Activated T-helper 1 cell treated with anti-CD3 and anti-CD28 coated beads, Interleukin-12 subunit alpha, Interleukin-12 subunit beta, Interleukin-2, Interleukin-4 antibody, amounts not matched to agents 30 ng/mL and 10 ng/mL and 1 ng/mL, durations not matched to agents 14 hours and 24 hours and 36 hours (primary cell): ENCODE data around the gene TSHZ2. TPM values are rescaled to one million over a fixed set of nuclear protein-coding genes. Genes with fewer than 3 reads are reported as not detected.

Source experiments
- DNase-seq: peaks from one replicate; pipeline ENCODE4 v3.0.0; 2021; ENCODE audit warnings: low spot score
- H3K27ac Mint-ChIP-seq: one replicate; pipeline ENCODE4 v1.8.0; 2021; ENCODE audit warnings: mild to moderate bottlenecking, mixed read lengths
- H3K27me3 Mint-ChIP-seq: one replicate; pipeline ENCODE4 v1.8.0; 2022; ENCODE audit warnings: mild to moderate bottlenecking, moderate library complexity, mixed read lengths; ENCODE audit not compliant: insufficient read depth
- H3K36me3 Mint-ChIP-seq: one replicate; pipeline ENCODE4 v1.8.0; 2021; ENCODE audit warnings: low read depth, mixed read lengths
- H3K4me1 Mint-ChIP-seq: one replicate; pipeline ENCODE4 v1.8.0; 2021; ENCODE audit warnings: low read depth, mixed read lengths
- H3K4me3 Mint-ChIP-seq: one replicate; pipeline ENCODE4 v1.8.0; 2021; ENCODE audit warnings: mild to moderate bottlenecking, moderate library complexity, mixed read lengths
- H3K9me3 Mint-ChIP-seq: one replicate; pipeline ENCODE4 v1.8.0; 2021; ENCODE audit warnings: mixed read lengths
- intact Hi-C: fragments of 100-400 bp; cut with micrococcal nuclease; formaldehyde crosslinking; loops from one replicate; pipeline ENCODE4 v1.15.1; 2024
- total RNA-seq: library from RNA; stranded (reverse); gene quantifications from 2 replicates; pipeline ENCODE4 v1.2.3, GENCODE V29; 2022

The TSHZ2 gene
- total RNA-seq, 1 donor from 2014 or later: 26.0 TPM

GRCh38 chr20:53045941-53046340 is 73.8 kb downstream of the TSHZ2 start:
- Mint-ChIP-seq H3K4me3 (no peak overlapping the region), H3K4me1 (peaks cover 17% of the 10 kb centered on the region), H3K9me3 (peaks cover 12% of the 10 kb centered on the region), H3K27me3 (no peaks in the 10 kb centered on the region), H3K27ac (no peak overlapping the region), H3K36me3 (peaks cover 24% of the 10 kb centered on the region)
- intact Hi-C loops: no loop called here
- DNase-seq: no peak

GRCh38 chr20:53047203-53047602 is 75.0 kb downstream of the TSHZ2 start:
- no peak overlapping the region for H3K27ac Mint-ChIP-seq
- intact Hi-C loops: no loop called here
- no peak for DNase-seq
- H3K9me3 Mint-ChIP-seq: peaks cover 12% of the 10 kb centered on the region
- peaks cover 27% of the 10 kb centered on the region for H3K36me3 Mint-ChIP-seq
- H3K27me3 Mint-ChIP-seq: no peaks in the 10 kb centered on the region
- H3K4me3 Mint-ChIP-seq: no peak overlapping the region
- peaks cover 7% of the 10 kb centered on the region for H3K4me1 Mint-ChIP-seq

- no peak for DNase-seq
- intact Hi-C loops: no loop called here
- Mint-ChIP-seq H3K9me3 (peaks cover 12% of the 10 kb centered on the region), H3K27me3 (no peaks in the 10 kb centered on the region), H3K27ac (no peak overlapping the region), H3K4me3 (no peak overlapping the region), H3K36me3 (peaks cover 31% of the 10 kb centered on the region), H3K4me1 (peaks cover 7% of the 10 kb centered on the region)
Observed at GRCh38 chr20:53048387-53048786, 76.2 kb downstream of the TSHZ2 start.

GRCh38 chr20:53050338-53050737 is 78.2 kb downstream of the TSHZ2 start:
- DNase-seq: no peak
- intact Hi-C loops: no loop called here
- no peak overlapping the region for H3K4me3 Mint-ChIP-seq
- peaks cover 12% of the 10 kb centered on the region for H3K9me3 Mint-ChIP-seq
- no peaks in the 10 kb centered on the region for H3K27me3 Mint-ChIP-seq
- H3K4me1 Mint-ChIP-seq: peaks cover 11% of the 10 kb centered on the region
- peaks cover 35% of the 10 kb centered on the region for H3K36me3 Mint-ChIP-seq
- peak overlapping the region; percentile 8 for H3K27ac Mint-ChIP-seq

GRCh38 chr20:53052380-53052779 is 80.2 kb downstream of the TSHZ2 start:
- DNase-seq: no peak
- peaks cover 41% of the 10 kb centered on the region for H3K36me3 Mint-ChIP-seq
- intact Hi-C loops: no loop called here
- peaks cover 18% of the 10 kb centered on the region for H3K4me1 Mint-ChIP-seq
- H3K4me3 Mint-ChIP-seq: no peak overlapping the region
- H3K27ac Mint-ChIP-seq: no peak overlapping the region
- H3K9me3 Mint-ChIP-seq: peaks cover 16% of the 10 kb centered on the region
- H3K27me3 Mint-ChIP-seq: no peaks in the 10 kb centered on the region

GRCh38 chr20:53053595-53053994 is 81.4 kb downstream of the TSHZ2 start:
- intact Hi-C loops: no loop called here
- DNase-seq: no peak
- Mint-ChIP-seq H3K27ac (no peak overlapping the region), H3K9me3 (peaks cover 13% of the 10 kb centered on the region), H3K27me3 (no peaks in the 10 kb centered on the region), H3K4me3 (no peak overlapping the region), H3K36me3 (peaks cover 31% of the 10 kb centered on the region), H3K4me1 (peaks cover 18% of the 10 kb centered on the region)

GRCh38 chr20:53055367-53056067 is 83.4 kb downstream of the TSHZ2 start:
- peaks cover 16% of the 10 kb centered on the region for H3K4me1 Mint-ChIP-seq
- no peaks in the 10 kb centered on the region for H3K27me3 Mint-ChIP-seq
- peaks cover 4% of the 10 kb centered on the region for H3K9me3 Mint-ChIP-seq
- no peak for DNase-seq
- H3K27ac Mint-ChIP-seq: no peak overlapping the region
- intact Hi-C loops: no loop called here
- H3K4me3 Mint-ChIP-seq: no peak overlapping the region
- H3K36me3 Mint-ChIP-seq: peaks cover 30% of the 10 kb centered on the region

- no peaks in the 10 kb centered on the region for H3K27me3 Mint-ChIP-seq
- no peak for DNase-seq
- H3K4me1 Mint-ChIP-seq: peaks cover 35% of the 10 kb centered on the region
- H3K9me3 Mint-ChIP-seq: peaks cover 4% of the 10 kb centered on the region
- intact Hi-C loops: no loop called here
- peaks cover 25% of the 10 kb centered on the region for H3K36me3 Mint-ChIP-seq
- H3K4me3 Mint-ChIP-seq: no peak overlapping the region
- no peak overlapping the region for H3K27ac Mint-ChIP-seq
Observed at GRCh38 chr20:53057579-53057978, 85.4 kb downstream of the TSHZ2 start.

- intact Hi-C loops: no loop called here
- Mint-ChIP-seq H3K4me1 (peaks cover 42% of the 10 kb centered on the region), H3K36me3 (peaks cover 19% of the 10 kb centered on the region), H3K4me3 (no peak overlapping the region), H3K9me3 (peaks cover 4% of the 10 kb centered on the region), H3K27me3 (no peaks in the 10 kb centered on the region), H3K27ac (no peak overlapping the region)
- no peak for DNase-seq
Observed at GRCh38 chr20:53059848-53060247, 87.7 kb downstream of the TSHZ2 start.

- H3K4me3 Mint-ChIP-seq: peak overlapping the region; percentile 37
Observed at GRCh38 chr20:53061192-53062108, 89.3 kb downstream of the TSHZ2 start.

GRCh38 chr20:53064935-53065334 is 92.8 kb downstream of the TSHZ2 start:
- DNase-seq: no peak
- Mint-ChIP-seq H3K9me3 (peaks cover 15% of the 10 kb centered on the region), H3K4me1 (peaks cover 44% of the 10 kb centered on the region), H3K27me3 (peaks cover 2% of the 10 kb centered on the region), H3K36me3 (peaks cover 25% of the 10 kb centered on the region), H3K27ac (no peak overlapping the region), H3K4me3 (no peak overlapping the region)
- intact Hi-C loops: no loop called here

More at GRCh38 chr20:53061192-53062108, 89.3 kb downstream of the TSHZ2 start:
- Mint-ChIP-seq H3K36me3 (peaks cover 15% of the 10 kb centered on the region), H3K27me3 (peaks cover 2% of the 10 kb centered on the region), H3K27ac (peak overlapping the region; percentile 75), H3K9me3 (peaks cover 3% of the 10 kb centered on the region), H3K4me1 (peaks cover 37% of the 10 kb centered on the region)
- intact Hi-C loops: no loop called here
- no peak for DNase-seq

- Mint-ChIP-seq H3K4me1 (peaks cover 49% of the 10 kb centered on the region), H3K4me3 (no peak overlapping the region), H3K9me3 (peaks cover 15% of the 10 kb centered on the region), H3K36me3 (peaks cover 20% of the 10 kb centered on the region), H3K27ac (peak overlapping the region; percentile 75), H3K27me3 (peaks cover 2% of the 10 kb centered on the region)
- no peak for DNase-seq
- intact Hi-C loops: no loop called here
Observed at GRCh38 chr20:53068241-53068640, 96.1 kb downstream of the TSHZ2 start.

- peaks cover 24% of the 10 kb centered on the region for H3K36me3 Mint-ChIP-seq
- H3K27ac Mint-ChIP-seq: peak overlapping the region; percentile 49
- peaks cover 2% of the 10 kb centered on the region for H3K27me3 Mint-ChIP-seq
- peaks cover 55% of the 10 kb centered on the region for H3K4me1 Mint-ChIP-seq
- DNase-seq: no peak
- H3K4me3 Mint-ChIP-seq: no peak overlapping the region
- peaks cover 15% of the 10 kb centered on the region for H3K9me3 Mint-ChIP-seq
- intact Hi-C loops: no loop called here
Observed at GRCh38 chr20:53069132-53069531, 97.0 kb downstream of the TSHZ2 start.
